ENCODE measurements around the gene PXN. TPM values are rescaled to one million over a fixed set of nuclear protein-coding genes. Genes with fewer than 3 reads are reported as not detected.

Gene PXN
- total and polyA plus RNA-seq, 4 donors: 6.0 to 13.1 (median 12.3) TPM

DNA sequence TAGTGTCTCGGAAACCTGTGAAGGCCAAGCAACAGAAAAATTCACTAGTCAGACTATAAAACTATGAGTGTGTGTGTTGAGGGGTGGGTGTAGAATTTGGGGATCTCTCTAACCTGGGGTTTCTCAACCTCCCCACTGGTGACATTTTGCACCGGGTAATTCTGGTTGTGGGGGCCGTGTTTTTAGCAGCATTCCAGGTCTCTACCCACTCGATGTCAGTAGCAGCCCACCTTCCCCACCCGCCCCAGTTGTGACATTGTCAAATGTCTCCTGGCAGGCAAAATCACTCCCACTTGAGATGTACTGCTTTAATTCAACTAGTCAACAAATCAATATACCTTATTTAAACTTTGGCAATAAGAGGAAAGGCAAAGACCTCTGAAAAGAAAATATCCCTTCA is 75.1 kb downstream of the PXN start (continued):
- TF ChIP-seq ZBTB33 (IDR thresholded peaks at IDR 0.05): no peak

GRCh38 chr12:120186654-120187053 is 78.9 kb downstream of the PXN start:
- Histone ChIP-seq H3K9me3 (ENCODE audit: control insufficient read depth in 4 of 4, low read length in 3 of 4) (no peaks in the 10 kb centered on the region), H3K27me3 (ENCODE audit: control insufficient read depth in 4 of 4, insufficient read depth in 4 of 4, low read length in 3 of 4) (no peaks in the 10 kb centered on the region), H3K36me3 (ENCODE audit: control insufficient read depth in 4 of 4, insufficient read depth in 3 of 4, low read depth in 1 of 4, low read length in 3 of 4) (peaks cover 10 to 68% (median 45%) of the 10 kb centered on the region in 4 donors), H3K4me3 (ENCODE audit: low read depth in 1 of 3, low read length in 3 of 3) (no peak overlapping the region), H3K27ac (ENCODE audit: low read depth in 1 of 2, low read length in 2 of 2) (no peak overlapping the region), H3K9ac (ENCODE audit: low read depth in 1 of 2, low read length in 2 of 2) (no peak overlapping the region), H3K4me1 (ENCODE audit: control insufficient read depth in 4 of 4, insufficient read depth in 4 of 4, low read length in 3 of 4) (no peaks in the 10 kb centered on the region)
- no peak for DNase-seq (ENCODE audit: low spot score)
- TF ChIP-seq GABPA (IDR thresholded peaks at IDR 0.05 in 1 of 2, conservative IDR thresholded peaks at IDR 0.05 in 1 of 2) (no peak), FOXA1 (IDR thresholded peaks at IDR 0.05) (no peak), ATF3 (IDR thresholded peaks at IDR 0.05) (no peak), RAD21 (IDR thresholded peaks at IDR 0.05) (no peak), ZBTB33 (IDR thresholded peaks at IDR 0.05) (no peak), TAF1 (conservative IDR thresholded peaks at IDR 0.05) (no peak), CTCF (IDR thresholded peaks at IDR 0.05; ENCODE audit: low read depth, low read length, missing input control) (no peak), HNF4A (conservative IDR thresholded peaks at IDR 0.05) (no peak), FOXA2 (IDR thresholded peaks at IDR 0.05) (no peak), JUND (IDR thresholded peaks at IDR 0.05) (no peak), NR2F2 (IDR thresholded peaks at IDR 0.05) (no peak), EGR1 (IDR thresholded peaks at IDR 0.05; ENCODE audit: low read depth in 2 of 2) (no peak), YY1 (IDR thresholded peaks at IDR 0.05) (no peak), HNF4G (IDR thresholded peaks at IDR 0.05) (no peak), RXRA (IDR thresholded peaks at IDR 0.05) (no peak), SP1 (IDR thresholded peaks at IDR 0.05) (no peak)
- TF ChIP-seq, protein P1, sequence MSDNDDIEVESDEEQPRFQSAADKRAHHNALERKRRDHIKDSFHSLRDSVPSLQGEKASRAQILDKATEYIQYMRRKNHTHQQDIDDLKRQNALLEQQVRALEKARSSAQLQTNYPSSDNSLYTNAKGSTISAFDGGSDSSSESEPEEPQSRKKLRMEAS (IDR thresholded peaks at IDR 0.05): no peak
- TF ChIP-seq, protein P2, sequence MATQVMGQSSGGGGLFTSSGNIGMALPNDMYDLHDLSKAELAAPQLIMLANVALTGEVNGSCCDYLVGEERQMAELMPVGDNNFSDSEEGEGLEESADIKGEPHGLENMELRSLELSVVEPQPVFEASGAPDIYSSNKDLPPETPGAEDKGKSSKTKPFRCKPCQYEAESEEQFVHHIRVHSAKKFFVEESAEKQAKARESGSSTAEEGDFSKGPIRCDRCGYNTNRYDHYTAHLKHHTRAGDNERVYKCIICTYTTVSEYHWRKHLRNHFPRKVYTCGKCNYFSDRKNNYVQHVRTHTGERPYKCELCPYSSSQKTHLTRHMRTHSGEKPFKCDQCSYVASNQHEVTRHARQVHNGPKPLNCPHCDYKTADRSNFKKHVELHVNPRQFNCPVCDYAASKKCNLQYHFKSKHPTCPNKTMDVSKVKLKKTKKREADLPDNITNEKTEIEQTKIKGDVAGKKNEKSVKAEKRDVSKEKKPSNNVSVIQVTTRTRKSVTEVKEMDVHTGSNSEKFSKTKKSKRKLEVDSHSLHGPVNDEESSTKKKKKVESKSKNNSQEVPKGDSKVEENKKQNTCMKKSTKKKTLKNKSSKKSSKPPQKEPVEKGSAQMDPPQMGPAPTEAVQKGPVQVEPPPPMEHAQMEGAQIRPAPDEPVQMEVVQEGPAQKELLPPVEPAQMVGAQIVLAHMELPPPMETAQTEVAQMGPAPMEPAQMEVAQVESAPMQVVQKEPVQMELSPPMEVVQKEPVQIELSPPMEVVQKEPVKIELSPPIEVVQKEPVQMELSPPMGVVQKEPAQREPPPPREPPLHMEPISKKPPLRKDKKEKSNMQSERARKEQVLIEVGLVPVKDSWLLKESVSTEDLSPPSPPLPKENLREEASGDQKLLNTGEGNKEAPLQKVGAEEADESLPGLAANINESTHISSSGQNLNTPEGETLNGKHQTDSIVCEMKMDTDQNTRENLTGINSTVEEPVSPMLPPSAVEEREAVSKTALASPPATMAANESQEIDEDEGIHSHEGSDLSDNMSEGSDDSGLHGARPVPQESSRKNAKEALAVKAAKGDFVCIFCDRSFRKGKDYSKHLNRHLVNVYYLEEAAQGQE (IDR thresholded peaks at IDR 0.05): no peak
- WGBS: 94% methylated on average over 4 of the region's 4 CpGs
